Duodenal mucosa (tissue), 2 donors: ENCODE measurements around the gene CRYBG1.

ENCODE experiments used
- H3K27ac ChIP-seq: one replicate; pipeline ENCODE4 v1.7.0; 2013; ENCODE audit warnings: low read depth, low read length
- H3K27me3 ChIP-seq, 2 donors: one replicate each; pipeline ENCODE4 v1.7.0; 2013; ENCODE audit warnings: low read length in 2 of 2, control low read depth in 1 of 2; ENCODE audit not compliant: insufficient read depth in 2 of 2, control insufficient read depth in 1 of 2
- H3K36me3 ChIP-seq, 2 donors: one replicate each; pipeline ENCODE4 v1.7.0; 2013; ENCODE audit warnings: low read length in 2 of 2, control low read depth in 1 of 2; ENCODE audit not compliant: insufficient read depth in 2 of 2, control insufficient read depth in 1 of 2
- H3K4me1 ChIP-seq, 2 donors: one replicate each; pipeline ENCODE4 v1.7.0; 2013; ENCODE audit warnings: low read length in 2 of 2, control low read depth in 1 of 2; ENCODE audit not compliant: insufficient read depth in 2 of 2, control insufficient read depth in 1 of 2
- H3K4me3 ChIP-seq, 2 donors: one replicate each; pipeline ENCODE4 v1.7.0; 2013; ENCODE audit warnings: low read length in 2 of 2, low read depth in 1 of 2
- H3K9ac ChIP-seq, 2 donors: one replicate each; pipeline ENCODE4 v1.7.0; 2013; ENCODE audit warnings: low read length in 2 of 2, low read depth in 1 of 2
- H3K9me3 ChIP-seq, 2 donors: one replicate each; pipeline ENCODE4 v1.7.0; 2013; ENCODE audit warnings: low read length in 2 of 2, control low read depth in 1 of 2; ENCODE audit not compliant: control insufficient read depth in 1 of 2

Gene CRYBG1

GRCh38 chr6:106470811-106471210 lies 110.3 kb downstream of the CRYBG1 start:
- no peak overlapping the region for H3K27ac ChIP-seq
- peaks cover 0 to 2% of the 10 kb centered on the region in 2 donors for H3K27me3 ChIP-seq
- peaks cover under 1 to 5% of the 10 kb centered on the region in 2 donors for H3K4me1 ChIP-seq
- H3K4me3 ChIP-seq, result no peak overlapping the region
- H3K36me3 ChIP-seq, result no peaks in the 10 kb centered on the region
- H3K9ac ChIP-seq, result no peak overlapping the region
- no peaks in the 10 kb centered on the region for H3K9me3 ChIP-seq

GRCh38 chr6:106473812-106474211 lies 113.3 kb downstream of the CRYBG1 start:
- Histone ChIP-seq H3K4me3 (no peak overlapping the region), H3K27ac (no peak overlapping the region), H3K9ac (no peak overlapping the region), H3K36me3 (no peaks in the 10 kb centered on the region), H3K4me1 (peaks cover 3 to 10% of the 10 kb centered on the region in 2 donors), H3K27me3 (peaks cover 0 to 2% of the 10 kb centered on the region in 2 donors), H3K9me3 (no peaks in the 10 kb centered on the region)

- H3K27me3 ChIP-seq, result peaks cover 0 to 2% of the 10 kb centered on the region in 2 donors
- H3K4me3 ChIP-seq, result no peak overlapping the region
- no peak overlapping the region for H3K27ac ChIP-seq
- H3K9me3 ChIP-seq, result no peaks in the 10 kb centered on the region
- no peak overlapping the region for H3K9ac ChIP-seq
- H3K36me3 ChIP-seq, result no peaks in the 10 kb centered on the region
- H3K4me1 ChIP-seq, result peaks cover 3 to 10% of the 10 kb centered on the region in 2 donors
These were observed 113.9 kb downstream of the CRYBG1 start for GRCh38 chr6:106474466-106474865.

GRCh38 chr6:106475284-106475683 lies 114.8 kb downstream of the CRYBG1 start:
- Histone ChIP-seq H3K27me3 (peaks cover 0 to 2% of the 10 kb centered on the region in 2 donors), H3K4me1 (peaks cover 3 to 5% of the 10 kb centered on the region in 2 donors), H3K4me3 (no peak overlapping the region), H3K9ac (no peak overlapping the region), H3K27ac (no peak overlapping the region), H3K36me3 (no peaks in the 10 kb centered on the region), H3K9me3 (no peaks in the 10 kb centered on the region)

- Histone ChIP-seq H3K36me3 (no peaks in the 10 kb centered on the region), H3K27ac (no peak overlapping the region), H3K27me3 (no peaks in the 10 kb centered on the region), H3K4me3 (no peak overlapping the region), H3K9me3 (no peaks in the 10 kb centered on the region), H3K4me1 (peaks cover 3 to 5% of the 10 kb centered on the region in 2 donors), H3K9ac (no peak overlapping the region)
These were observed 116.0 kb downstream of the CRYBG1 start for GRCh38 chr6:106476331-106477105.

- H3K36me3 ChIP-seq, result no peaks in the 10 kb centered on the region
- no peak overlapping the region for H3K27ac ChIP-seq
- no peak overlapping the region for H3K9ac ChIP-seq
- no peak overlapping the region for H3K4me3 ChIP-seq
- H3K4me1 ChIP-seq, result peaks cover 3 to 5% of the 10 kb centered on the region in 2 donors
- no peaks in the 10 kb centered on the region for H3K9me3 ChIP-seq
- no peaks in the 10 kb centered on the region for H3K27me3 ChIP-seq
These were observed 116.6 kb downstream of the CRYBG1 start for GRCh38 chr6:106477146-106477545.

GRCh38 chr6:106477790-106478189 lies 117.3 kb downstream of the CRYBG1 start:
- Histone ChIP-seq H3K9ac (no peak overlapping the region), H3K27ac (no peak overlapping the region), H3K27me3 (no peaks in the 10 kb centered on the region), H3K4me3 (no peak overlapping the region), H3K4me1 (peaks cover 3 to 5% of the 10 kb centered on the region in 2 donors), H3K9me3 (no peaks in the 10 kb centered on the region), H3K36me3 (no peaks in the 10 kb centered on the region)

GRCh38 chr6:106486236-106486635 lies 125.7 kb downstream of the CRYBG1 start:
- Histone ChIP-seq H3K36me3 (no peaks in the 10 kb centered on the region), H3K4me1 (peaks cover 0 to 6% of the 10 kb centered on the region in 2 donors), H3K9me3 (no peaks in the 10 kb centered on the region), H3K9ac (no peak overlapping the region), H3K4me3 (no peak overlapping the region), H3K27ac (no peak overlapping the region), H3K27me3 (no peaks in the 10 kb centered on the region)

- H3K9me3 ChIP-seq, result no peaks in the 10 kb centered on the region
- no peak overlapping the region for H3K9ac ChIP-seq
- H3K36me3 ChIP-seq, result no peaks in the 10 kb centered on the region
- H3K27me3 ChIP-seq, result no peaks in the 10 kb centered on the region
- peaks cover 0 to 6% of the 10 kb centered on the region in 2 donors for H3K4me1 ChIP-seq
- H3K4me3 ChIP-seq, result no peak overlapping the region
- H3K27ac ChIP-seq, result no peak overlapping the region
These were observed 128.2 kb downstream of the CRYBG1 start for GRCh38 chr6:106488494-106489370.

GRCh38 chr6:106490030-106490429 lies 129.5 kb downstream of the CRYBG1 start:
- Histone ChIP-seq H3K36me3 (no peaks in the 10 kb centered on the region), H3K9ac (no peak overlapping the region), H3K27ac (no peak overlapping the region), H3K4me1 (peaks cover 4 to 8% of the 10 kb centered on the region in 2 donors), H3K27me3 (no peaks in the 10 kb centered on the region), H3K9me3 (no peaks in the 10 kb centered on the region), H3K4me3 (no peak overlapping the region)
